ENCODE data around the gene TFPT.

Gene TFPT

DNA sequence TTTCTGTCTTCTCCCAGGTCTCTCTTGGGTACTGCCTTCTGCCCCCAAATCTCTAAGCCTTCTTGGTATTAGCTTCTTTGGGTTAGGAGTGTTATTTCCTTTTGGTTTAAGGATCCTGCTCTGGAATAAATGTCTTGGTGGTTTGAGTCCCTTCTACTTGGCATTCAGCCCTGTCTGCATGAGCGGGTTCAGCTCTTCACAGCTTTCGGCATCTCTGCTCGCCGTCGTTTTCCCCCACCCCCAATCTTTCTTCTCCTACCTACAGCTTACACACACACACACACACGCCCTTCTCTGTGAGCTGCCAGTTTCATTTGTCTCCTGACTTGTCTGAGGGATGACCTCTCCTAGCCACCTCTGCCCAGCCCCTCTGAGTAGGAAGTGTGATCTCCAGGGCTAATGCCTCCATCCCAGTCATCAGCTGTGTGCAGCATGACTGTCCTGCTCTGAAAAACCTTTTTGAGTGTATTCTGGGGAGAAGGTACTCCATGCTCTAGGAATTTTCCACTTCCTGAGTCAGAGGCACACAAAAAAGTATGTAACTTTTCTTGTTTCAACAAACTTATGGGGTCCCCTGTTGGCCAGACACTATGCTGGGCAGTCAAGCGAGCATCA is 26.8 kb upstream of the TFPT start:
- Histone ChIP-seq H3K9ac (ENCODE audit: low read depth, low read length) (no peak overlapping the region), H3K36me3 (ENCODE audit: control insufficient read depth, insufficient read depth, low read length) (peaks cover 61% of the 10 kb centered on the region)

DNA sequence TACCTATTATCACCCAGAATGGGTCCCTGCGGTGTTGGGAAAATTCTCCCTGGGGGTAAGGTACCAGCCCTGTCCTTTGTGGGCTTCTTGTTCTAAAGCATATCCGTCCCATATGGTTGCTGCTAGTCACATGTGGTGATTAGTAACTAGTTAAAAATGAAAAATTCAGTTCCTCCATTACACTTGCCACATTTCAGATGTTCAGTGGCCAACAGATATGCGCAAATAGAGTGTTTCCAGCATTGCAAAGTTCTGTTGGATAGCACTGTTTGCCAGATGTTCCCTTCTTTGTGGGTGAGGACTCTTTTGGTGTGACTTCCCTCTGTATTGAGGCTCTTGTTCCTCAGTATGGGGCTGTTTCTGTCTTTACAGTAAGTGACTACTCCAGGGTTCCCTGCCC is 25.9 kb upstream of the TFPT start:
- H3K36me3 ChIP-seq (ENCODE audit: control insufficient read depth, insufficient read depth, low read length): peaks cover 53% of the 10 kb centered on the region

More for the DNA sequence above, 26.8 kb upstream of the TFPT start:
- Histone ChIP-seq H3K4me1 (ENCODE audit: control insufficient read depth, insufficient read depth, low read length) (peaks cover 7% of the 10 kb centered on the region), H3K9me3 (ENCODE audit: control insufficient read depth, insufficient read depth, low read length) (no peaks in the 10 kb centered on the region), H3K27me3 (ENCODE audit: control insufficient read depth, insufficient read depth, low read length) (no peaks in the 10 kb centered on the region), H3K4me3 (ENCODE audit: low read depth, low read length) (no peak overlapping the region)

DNA sequence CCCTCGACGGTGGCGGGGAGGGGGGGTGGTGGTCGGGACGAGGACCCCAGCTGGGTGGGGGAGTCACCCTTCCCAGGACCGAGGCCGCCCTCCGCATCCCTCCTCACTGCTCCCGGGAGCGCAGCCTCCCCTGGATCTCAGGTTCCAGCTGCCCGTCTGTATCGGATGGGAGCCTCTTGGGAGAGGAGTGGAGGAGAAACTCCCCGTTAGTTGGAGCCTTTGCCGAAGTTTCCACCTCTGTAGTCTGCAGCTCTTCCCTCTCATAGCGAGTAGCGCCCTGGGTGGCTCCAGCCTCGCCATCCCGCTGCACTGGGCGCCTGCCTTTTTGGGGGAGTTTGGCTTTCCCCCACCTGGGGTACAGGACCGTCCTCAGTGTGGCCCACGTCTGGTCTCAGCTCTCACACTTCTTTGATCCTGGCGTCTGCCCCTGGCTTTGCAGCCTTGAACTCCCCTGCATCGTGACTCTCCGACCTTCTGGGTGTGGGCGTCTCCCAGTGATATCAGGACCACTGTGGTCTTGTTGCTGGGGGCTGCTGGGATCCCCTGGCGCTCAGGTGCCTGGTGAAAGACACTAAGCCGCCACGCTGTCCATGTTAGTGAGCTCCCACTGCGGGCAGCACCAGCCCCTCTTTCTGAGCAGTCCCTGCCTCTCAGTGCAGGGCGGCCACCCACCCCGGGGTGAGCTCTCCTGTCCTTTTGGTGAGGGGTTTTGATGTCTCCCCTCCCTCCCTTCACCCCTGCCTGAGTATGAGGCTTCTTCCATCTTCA is 23.2 kb upstream of the TFPT start:
- Histone ChIP-seq H3K9me3 (ENCODE audit: control insufficient read depth, insufficient read depth, low read length) (no peaks in the 10 kb centered on the region), H3K4me3 (ENCODE audit: low read depth, low read length) (peak overlapping the region; percentile 72), H3K27me3 (ENCODE audit: control insufficient read depth, insufficient read depth, low read length) (no peaks in the 10 kb centered on the region), H3K36me3 (ENCODE audit: control insufficient read depth, insufficient read depth, low read length) (peaks cover 27% of the 10 kb centered on the region), H3K9ac (ENCODE audit: low read depth, low read length) (no peak overlapping the region), H3K4me1 (ENCODE audit: control insufficient read depth, insufficient read depth, low read length) (peaks cover 7% of the 10 kb centered on the region)

More for the DNA sequence above, 25.9 kb upstream of the TFPT start:
- Histone ChIP-seq H3K4me3 (ENCODE audit: low read depth, low read length) (no peak overlapping the region), H3K27me3 (ENCODE audit: control insufficient read depth, insufficient read depth, low read length) (no peaks in the 10 kb centered on the region), H3K9ac (ENCODE audit: low read depth, low read length) (no peak overlapping the region), H3K9me3 (ENCODE audit: control insufficient read depth, insufficient read depth, low read length) (no peaks in the 10 kb centered on the region), H3K4me1 (ENCODE audit: control insufficient read depth, insufficient read depth, low read length) (peaks cover 7% of the 10 kb centered on the region)

GRCh38 chr19:54137699-54138488 is 22.4 kb upstream of the TFPT start, which contains the start of gene CNOT3:
Gene CNOT3 (plus strand): TSS chr19:54137762. CDS start chr19:54142979, 5,217 bp downstream.
- Histone ChIP-seq H3K36me3 (ENCODE audit: control insufficient read depth, insufficient read depth, low read length) (peaks cover 19% of the 10 kb centered on the region), H3K4me1 (ENCODE audit: control insufficient read depth, insufficient read depth, low read length) (peaks cover 7% of the 10 kb centered on the region), H3K27me3 (ENCODE audit: control insufficient read depth, insufficient read depth, low read length) (no peaks in the 10 kb centered on the region), H3K4me3 (ENCODE audit: low read depth, low read length) (peak within 1 kb of the TSS; percentile 84), H3K9me3 (ENCODE audit: control insufficient read depth, insufficient read depth, low read length) (no peaks in the 10 kb centered on the region), H3K9ac (ENCODE audit: low read depth, low read length) (peak within 1 kb of the TSS; percentile 65)

DNA sequence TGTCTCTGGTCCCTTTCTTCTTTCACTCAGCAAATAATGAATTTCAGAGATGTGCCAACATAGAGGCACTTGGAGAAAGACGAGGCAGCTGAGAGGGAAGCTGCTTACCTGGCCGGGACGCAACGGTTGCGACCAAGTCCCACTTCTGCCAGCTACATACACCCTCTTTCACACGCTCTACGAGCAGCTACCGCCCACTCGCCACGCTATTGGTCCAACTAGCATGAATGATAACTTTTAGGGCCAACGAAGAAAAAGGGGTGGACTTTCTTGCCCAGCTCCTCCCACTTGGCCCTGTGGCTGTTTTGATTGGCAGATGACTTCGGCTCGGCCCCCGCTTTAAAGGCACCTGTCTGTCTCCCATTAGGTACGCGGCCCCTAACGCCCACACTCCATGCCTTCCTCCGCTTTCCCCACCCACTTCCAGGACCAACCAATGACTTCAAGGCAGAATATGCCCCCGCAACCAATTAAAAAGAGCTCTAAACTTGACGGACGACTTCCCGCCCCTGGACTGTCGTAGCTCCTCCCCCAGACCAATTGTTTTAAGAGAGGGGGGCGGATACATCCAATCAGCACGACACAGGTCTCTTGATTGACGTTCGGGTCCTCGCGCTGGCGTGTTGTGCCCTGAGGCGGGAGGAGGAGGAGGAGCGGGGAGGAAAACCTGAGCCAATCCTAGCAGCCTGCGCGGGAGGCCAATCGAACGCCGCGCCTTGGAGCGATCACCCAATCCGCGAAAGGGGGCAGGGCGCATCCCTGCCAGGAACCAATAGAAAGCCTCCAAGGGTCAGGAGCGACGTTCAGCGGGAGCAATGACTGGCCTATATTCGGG is 21.6 kb upstream of the TFPT start:
- no peaks in the 10 kb centered on the region for H3K27me3 ChIP-seq (ENCODE audit: control insufficient read depth, insufficient read depth, low read length)
- peaks cover 11% of the 10 kb centered on the region for H3K36me3 ChIP-seq (ENCODE audit: control insufficient read depth, insufficient read depth, low read length)
- no peaks in the 10 kb centered on the region for H3K9me3 ChIP-seq (ENCODE audit: control insufficient read depth, insufficient read depth, low read length)
- H3K9ac ChIP-seq (ENCODE audit: low read depth, low read length): peak overlapping the region; percentile 65
- peak overlapping the region; percentile 84 for H3K4me3 ChIP-seq (ENCODE audit: low read depth, low read length)
- peaks cover 7% of the 10 kb centered on the region for H3K4me1 ChIP-seq (ENCODE audit: control insufficient read depth, insufficient read depth, low read length)

DNA sequence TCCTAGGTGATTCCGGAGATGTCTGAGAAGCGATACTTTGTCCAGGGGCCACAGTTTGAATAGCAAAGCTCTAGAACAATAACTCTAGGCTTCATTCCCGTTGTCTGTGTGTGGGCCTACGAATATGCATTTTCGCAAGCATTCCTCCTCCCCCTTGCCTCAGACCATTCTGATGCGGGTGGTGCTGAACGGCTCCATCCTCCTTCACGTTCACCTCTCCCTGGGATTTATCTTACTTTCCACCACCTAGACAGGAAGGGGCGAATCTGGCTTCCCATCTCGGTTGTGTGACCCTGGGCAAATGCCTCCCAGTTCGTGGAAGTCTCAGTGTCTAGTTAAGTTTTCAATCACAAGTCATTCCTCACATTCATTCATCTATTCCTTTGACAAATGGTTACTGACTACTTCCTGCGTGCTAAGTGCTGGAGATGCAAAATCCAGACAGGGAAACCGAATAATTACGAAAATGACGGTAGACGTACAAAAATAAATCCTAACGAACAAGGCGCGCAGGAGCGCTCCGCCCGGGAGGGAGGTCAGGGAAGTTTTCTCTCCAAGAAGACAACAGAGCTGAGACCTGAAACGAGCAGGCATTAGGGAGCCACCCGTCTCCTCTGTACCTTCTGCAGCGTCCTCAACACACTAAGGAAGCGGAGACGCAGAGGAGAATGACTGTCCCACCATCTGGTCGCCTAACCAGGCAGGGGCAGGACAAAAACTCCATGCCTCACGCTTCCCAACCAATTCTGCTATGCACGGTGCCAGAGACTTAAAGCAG is 20.8 kb upstream of the TFPT start:
- Histone ChIP-seq H3K36me3 (ENCODE audit: control insufficient read depth, insufficient read depth, low read length) (peaks cover 10% of the 10 kb centered on the region), H3K4me1 (ENCODE audit: control insufficient read depth, insufficient read depth, low read length) (peaks cover 7% of the 10 kb centered on the region), H3K9ac (ENCODE audit: low read depth, low read length) (peak overlapping the region; percentile 57), H3K27me3 (ENCODE audit: control insufficient read depth, insufficient read depth, low read length) (no peaks in the 10 kb centered on the region), H3K4me3 (ENCODE audit: low read depth, low read length) (peak overlapping the region; percentile 84), H3K9me3 (ENCODE audit: control insufficient read depth, insufficient read depth, low read length) (no peaks in the 10 kb centered on the region)

GRCh38 chr19:54133957-54134590 is 18.6 kb upstream of the TFPT start:
- Histone ChIP-seq H3K4me3 (ENCODE audit: low read depth, low read length) (no peak overlapping the region), H3K4me1 (ENCODE audit: control insufficient read depth, insufficient read depth, low read length) (peaks cover 2% of the 10 kb centered on the region)

DNA sequence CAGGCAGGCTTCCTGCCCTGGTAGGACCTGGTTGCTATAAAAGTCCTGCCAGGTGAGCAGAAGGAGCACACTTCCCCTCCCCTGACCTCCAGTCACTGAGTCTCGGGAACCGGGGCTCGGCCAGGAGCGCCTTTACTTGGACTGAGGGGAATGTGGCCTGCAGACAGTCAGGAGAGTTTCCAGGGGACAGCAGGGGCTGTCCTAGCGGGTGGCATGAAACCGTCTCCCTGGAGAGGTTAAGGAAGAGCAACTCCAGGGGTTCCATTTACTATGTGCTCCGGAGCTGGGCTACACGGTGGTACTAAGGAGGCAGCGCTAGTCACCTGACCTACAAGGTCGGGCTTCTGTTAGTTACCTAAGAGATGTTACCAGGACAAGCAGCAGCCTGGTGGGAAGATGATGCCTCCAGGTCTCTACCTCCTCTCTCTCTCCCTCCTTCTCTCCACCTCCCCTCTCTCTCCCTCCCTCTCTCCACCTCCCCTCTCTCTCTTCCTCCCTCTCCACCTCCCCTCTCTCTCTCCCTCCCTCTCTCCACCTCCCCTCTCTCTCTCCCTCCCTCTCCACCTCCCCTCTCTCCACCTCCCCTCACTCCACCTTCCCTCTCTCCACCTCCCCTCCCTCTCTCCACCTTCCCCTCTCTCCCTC is 18.0 kb upstream of the TFPT start:
- Histone ChIP-seq H3K9me3 (ENCODE audit: control insufficient read depth, insufficient read depth, low read length) (no peaks in the 10 kb centered on the region), H3K4me3 (ENCODE audit: low read depth, low read length) (no peak overlapping the region), H3K27me3 (ENCODE audit: control insufficient read depth, insufficient read depth, low read length) (no peaks in the 10 kb centered on the region), H3K4me1 (ENCODE audit: control insufficient read depth, insufficient read depth, low read length) (no peaks in the 10 kb centered on the region), H3K36me3 (ENCODE audit: control insufficient read depth, insufficient read depth, low read length) (peaks cover 23% of the 10 kb centered on the region), H3K9ac (ENCODE audit: low read depth, low read length) (no peak overlapping the region)

More at GRCh38 chr19:54133957-54134590, 18.6 kb upstream of the TFPT start:
- peaks cover 17% of the 10 kb centered on the region for H3K36me3 ChIP-seq (ENCODE audit: control insufficient read depth, insufficient read depth, low read length)
- H3K9me3 ChIP-seq (ENCODE audit: control insufficient read depth, insufficient read depth, low read length): no peaks in the 10 kb centered on the region
- no peak overlapping the region for H3K9ac ChIP-seq (ENCODE audit: low read depth, low read length)
- no peaks in the 10 kb centered on the region for H3K27me3 ChIP-seq (ENCODE audit: control insufficient read depth, insufficient read depth, low read length)

GRCh38 chr19:54129617-54129996 is 14.2 kb upstream of the TFPT start:
- Histone ChIP-seq H3K9me3 (ENCODE audit: control insufficient read depth, insufficient read depth, low read length) (no peaks in the 10 kb centered on the region), H3K27me3 (ENCODE audit: control insufficient read depth, insufficient read depth, low read length) (no peaks in the 10 kb centered on the region), H3K4me3 (ENCODE audit: low read depth, low read length) (no peak overlapping the region), H3K36me3 (ENCODE audit: control insufficient read depth, insufficient read depth, low read length) (peaks cover 40% of the 10 kb centered on the region), H3K4me1 (ENCODE audit: control insufficient read depth, insufficient read depth, low read length) (no peaks in the 10 kb centered on the region), H3K9ac (ENCODE audit: low read depth, low read length) (no peak overlapping the region)

Data from iPS-15b (cell line).